GM23248 (cell line): ENCODE measurements around the gene HIVEP1.

Experiments
- EZH2 ChIP-seq: fragments of 200-600 bp; sonication (generic); IDR thresholded peaks from 2 replicates; pipeline ENCODE4 v1.6.1; 2018; ENCODE audit warnings: antibody characterized with exemption, mild to moderate bottlenecking; ENCODE audit not compliant: insufficient read depth, poor library complexity, severe bottlenecking
- EZH2phosphoT487 ChIP-seq: fragments of 200-600 bp; sonication (generic); IDR thresholded peaks from 2 replicates; pipeline ENCODE4 v1.6.1; 2018; ENCODE audit warnings: antibody characterized with exemption, moderate library complexity, mild to moderate bottlenecking, low read depth; ENCODE audit not compliant: insufficient read depth

- no peak for TF ChIP-seq EZH2phosphoT487
- no peak for TF ChIP-seq EZH2
Measured at GRCh38 chr6:11987386-11987785, 24.7 kb upstream of the HIVEP1 start.
